Liver (tissue), 9 donors: ENCODE results near the gene POLDIP2. TPM values are rescaled to one million over a fixed set of nuclear protein-coding genes. Genes with fewer than 3 reads are reported as not detected.

Source experiments
- DNase-seq: peaks from one replicate; pipeline ENCODE4 v3.0.0-alpha.2; 2017; ENCODE audit warnings: low spot score
- H3K27ac ChIP-seq, 2 donors: one replicate each; pipeline ENCODE4 v1.7.0; 2013; ENCODE audit warnings: inconsistent platforms in 2 of 2, low read length in 2 of 2, control low read depth in 1 of 2, low read depth in 1 of 2, mild to moderate bottlenecking in 1 of 2
- H3K27me3 ChIP-seq, 4 donors: one replicate each; pipeline versions ENCODE4 v1.6.1 to v1.7.0; 2013; ENCODE audit warnings: low read length in 3 of 4, inconsistent platforms in 1 of 4, mild to moderate bottlenecking in 1 of 4, moderate library complexity in 1 of 4; ENCODE audit not compliant: control insufficient read depth in 4 of 4, insufficient read depth in 4 of 4
- H3K36me3 ChIP-seq, 4 donors: one replicate each; pipeline versions ENCODE4 v1.6.1 to v1.7.0; 2013; ENCODE audit warnings: low read length in 3 of 4, mild to moderate bottlenecking in 3 of 4, low read depth in 1 of 4, moderate library complexity in 1 of 4; ENCODE audit not compliant: control insufficient read depth in 4 of 4, insufficient read depth in 3 of 4
- H3K4me1 ChIP-seq, 4 donors: one replicate each; pipeline versions ENCODE4 v1.6.1 to v1.7.0; 2013; ENCODE audit warnings: low read length in 3 of 4, mild to moderate bottlenecking in 3 of 4, moderate library complexity in 1 of 4; ENCODE audit not compliant: control insufficient read depth in 4 of 4, insufficient read depth in 4 of 4
- H3K4me3 ChIP-seq, 3 donors: one replicate each; pipeline versions ENCODE4 v1.6.1 to v1.7.0; 2013; ENCODE audit warnings: low read length in 3 of 3, control low read depth in 1 of 3, low read depth in 1 of 3, mild to moderate bottlenecking in 1 of 3
- H3K9ac ChIP-seq, 2 donors: one replicate each; pipeline ENCODE4 v1.7.0; 2013; ENCODE audit warnings: low read length in 2 of 2, mild to moderate bottlenecking in 2 of 2, moderate library complexity in 2 of 2, control low read depth in 1 of 2, low read depth in 1 of 2
- H3K9me3 ChIP-seq, 4 donors: one replicate each; pipeline versions ENCODE4 v1.6.1 to v1.7.0; 2013; ENCODE audit warnings: low read length in 3 of 4; ENCODE audit not compliant: control insufficient read depth in 4 of 4
- ATF3 ChIP-seq: IDR thresholded peaks from 2 replicates; pipeline ENCODE4 v1.6.1; 2016; ENCODE audit warnings: antibody characterized with exemption
- EGR1 ChIP-seq, 2 donors: IDR thresholded peaks; 2 replicates each; pipeline ENCODE4 v1.6.1; 2016 to 2018; ENCODE audit warnings: antibody characterized with exemption in 2 of 2, low read depth in 2 of 2
- FOXA2 ChIP-seq: IDR thresholded peaks from 2 replicates; pipeline ENCODE4 v1.6.1; 2016; ENCODE audit warnings: antibody characterized with exemption
- GABPA ChIP-seq, 2 donors: IDR thresholded peaks in 1 of 2; conservative IDR thresholded peaks in 1 of 2; 2 replicates each; pipeline ENCODE4 v1.6.1; 2016; ENCODE audit warnings: antibody characterized with exemption in 2 of 2, mild to moderate bottlenecking in 1 of 2, moderate library complexity in 1 of 2
- HNF4A ChIP-seq, 2 donors: conservative IDR thresholded peaks; 2 replicates each; pipeline ENCODE4 v1.6.1; 2016; ENCODE audit warnings: antibody characterized with exemption in 2 of 2, mild to moderate bottlenecking in 2 of 2
- HNF4G ChIP-seq: IDR thresholded peaks from 2 replicates; pipeline ENCODE4 v1.6.1; 2016; ENCODE audit warnings: antibody characterized with exemption
- JUND ChIP-seq, 2 donors: IDR thresholded peaks; 2 replicates each; pipeline ENCODE4 v1.6.1; 2016; ENCODE audit warnings: antibody characterized with exemption in 2 of 2
- NR2F2 ChIP-seq: IDR thresholded peaks from 2 replicates; pipeline ENCODE4 v1.6.1; 2016; ENCODE audit warnings: antibody characterized with exemption
- RAD21 ChIP-seq, 2 donors: IDR thresholded peaks; 2 replicates each; pipeline ENCODE4 v1.6.1; 2016; ENCODE audit warnings: antibody characterized with exemption in 2 of 2, mild to moderate bottlenecking in 2 of 2
- RXRA ChIP-seq, 2 donors: IDR thresholded peaks; 2 replicates each; pipeline ENCODE4 v1.6.1; 2017 to 2018; ENCODE audit warnings: antibody characterized with exemption in 2 of 2, mild to moderate bottlenecking in 1 of 2
- SP1 ChIP-seq: IDR thresholded peaks from 2 replicates; pipeline ENCODE4 v1.6.1; 2018; ENCODE audit warnings: antibody characterized with exemption, mild to moderate bottlenecking
- TAF1 ChIP-seq: conservative IDR thresholded peaks from 2 replicates; pipeline ENCODE4 v1.6.1; 2016; ENCODE audit warnings: antibody characterized with exemption, mild to moderate bottlenecking
- YY1 ChIP-seq: IDR thresholded peaks from 2 replicates; pipeline ENCODE4 v1.6.1; 2016; ENCODE audit warnings: antibody characterized with exemption, mild to moderate bottlenecking
- WGBS: extraction: QIAGEN DNeasy Blood & Tissue Kit; methylation state at CpG from one replicate; pipeline ENCODE4 v1.1.7; 2013; 5-methylcytosine and 5-hydroxymethylcytosine counted together
- polyA plus RNA-seq, 2 donors: library from polyadenylated mRNA; stranded (reverse) in 1 of 2; unstranded in 1 of 2; fragments of 200-250 nt in 1 of 2; fragments of >200 nt in 1 of 2; fragmentation: Nextera tagmentation in 1 of 2; extraction: Ambion mirVana in 1 of 2; gene quantifications; one replicate each; pipeline versions ENCODE4 v1.2.1 to v1.2.3, GENCODE V29; 2013 to 2015
- total RNA-seq, 2 donors: library from RNA; depleted of rRNA; stranded (reverse); fragments of >200 nt; gene quantifications; one replicate each; pipeline ENCODE4 v1.2.3, GENCODE V29; 2014
- TF ChIP-seq, protein P1 (sequence below): IDR thresholded peaks from 2 replicates; pipeline ENCODE4 v1.6.1; 2016; ENCODE audit warnings: antibody characterized with exemption
- TF ChIP-seq, protein P2 (sequence below): IDR thresholded peaks from 2 replicates; pipeline ENCODE4 v1.6.1; 2016; ENCODE audit warnings: antibody characterized with exemption, mild to moderate bottlenecking
- TF ChIP-seq, protein P3 (sequence below): fragments of 150-350 bp; IDR thresholded peaks from 2 replicates; pipeline ENCODE4 v1.5.1; 2017; ENCODE audit warnings: improper control_type of control experiment, low read depth, low read length; ENCODE audit not compliant: missing input control
- TF ChIP-seq, protein P4 (sequence below): IDR thresholded peaks from 2 replicates; pipeline ENCODE4 v1.6.1; 2016; ENCODE audit warnings: antibody characterized with exemption
- donor health status: healthy.
- donor health status: healthy.
- donor health status: healthy.
- donor health status: healthy.
- donor health status: healthy.

Gene POLDIP2
- total and polyA plus RNA-seq, 4 donors, result 65.5 to 150 (median 104) TPM

DNA sequence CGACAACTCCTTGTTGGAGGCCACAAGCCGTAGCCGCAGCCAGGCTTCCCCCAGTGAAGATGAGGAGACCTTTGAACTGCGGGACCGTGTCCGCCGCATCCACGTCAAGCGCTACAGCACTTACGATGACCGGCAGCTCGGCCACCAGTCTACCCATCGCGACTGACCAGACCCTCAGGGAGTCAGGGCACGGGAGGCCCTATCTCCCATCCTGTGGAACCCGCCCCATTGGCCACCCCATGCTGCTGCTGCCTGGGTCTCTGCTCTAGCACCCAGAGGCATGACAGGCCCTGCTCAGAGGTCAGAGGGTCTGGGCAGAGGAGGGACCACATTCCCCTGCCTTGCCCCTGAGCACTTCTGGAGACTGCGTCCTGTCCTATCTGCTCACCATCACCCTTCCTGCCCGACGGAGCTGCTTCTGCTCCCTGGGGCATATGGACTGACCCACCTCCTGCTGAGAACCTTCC is 12.9 kb downstream of the POLDIP2 start:
- H3K4me3 ChIP-seq, result no peak overlapping the region
- H3K36me3 ChIP-seq, result peaks cover 13 to 58% (median 42%) of the 10 kb centered on the region in 4 donors
- no peaks in the 10 kb centered on the region for H3K27me3 ChIP-seq
- H3K4me1 ChIP-seq, result peaks cover 23 to 69% (median 56%) of the 10 kb centered on the region in 4 donors
- TF ChIP-seq SP1 (no peak), EGR1 (IDR thresholded peaks at IDR 0.05; ENCODE audit: low read depth in 2 of 2) (no peak), RXRA (IDR thresholded peaks at IDR 0.05) (no peak), TAF1 (no peak), GABPA (IDR thresholded peaks at IDR 0.05 in 1 of 2, conservative IDR thresholded peaks at IDR 0.05 in 1 of 2) (no peak), JUND (IDR thresholded peaks at IDR 0.05) (no peak), NR2F2 (no peak), HNF4G (no peak), YY1 (no peak), ATF3 (no peak), HNF4A (conservative IDR thresholded peaks at IDR 0.05) (no peak), RAD21 (IDR thresholded peaks at IDR 0.05) (no peak), FOXA2 (no peak)
- TF ChIP-seq, protein P1, sequence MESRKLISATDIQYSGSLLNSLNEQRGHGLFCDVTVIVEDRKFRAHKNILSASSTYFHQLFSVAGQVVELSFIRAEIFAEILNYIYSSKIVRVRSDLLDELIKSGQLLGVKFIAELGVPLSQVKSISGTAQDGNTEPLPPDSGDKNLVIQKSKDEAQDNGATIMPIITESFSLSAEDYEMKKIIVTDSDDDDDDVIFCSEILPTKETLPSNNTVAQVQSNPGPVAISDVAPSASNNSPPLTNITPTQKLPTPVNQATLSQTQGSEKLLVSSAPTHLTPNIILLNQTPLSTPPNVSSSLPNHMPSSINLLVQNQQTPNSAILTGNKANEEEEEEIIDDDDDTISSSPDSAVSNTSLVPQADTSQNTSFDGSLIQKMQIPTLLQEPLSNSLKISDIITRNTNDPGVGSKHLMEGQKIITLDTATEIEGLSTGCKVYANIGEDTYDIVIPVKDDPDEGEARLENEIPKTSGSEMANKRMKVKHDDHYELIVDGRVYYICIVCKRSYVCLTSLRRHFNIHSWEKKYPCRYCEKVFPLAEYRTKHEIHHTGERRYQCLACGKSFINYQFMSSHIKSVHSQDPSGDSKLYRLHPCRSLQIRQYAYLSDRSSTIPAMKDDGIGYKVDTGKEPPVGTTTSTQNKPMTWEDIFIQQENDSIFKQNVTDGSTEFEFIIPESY, result no peak
- TF ChIP-seq, protein P2, sequence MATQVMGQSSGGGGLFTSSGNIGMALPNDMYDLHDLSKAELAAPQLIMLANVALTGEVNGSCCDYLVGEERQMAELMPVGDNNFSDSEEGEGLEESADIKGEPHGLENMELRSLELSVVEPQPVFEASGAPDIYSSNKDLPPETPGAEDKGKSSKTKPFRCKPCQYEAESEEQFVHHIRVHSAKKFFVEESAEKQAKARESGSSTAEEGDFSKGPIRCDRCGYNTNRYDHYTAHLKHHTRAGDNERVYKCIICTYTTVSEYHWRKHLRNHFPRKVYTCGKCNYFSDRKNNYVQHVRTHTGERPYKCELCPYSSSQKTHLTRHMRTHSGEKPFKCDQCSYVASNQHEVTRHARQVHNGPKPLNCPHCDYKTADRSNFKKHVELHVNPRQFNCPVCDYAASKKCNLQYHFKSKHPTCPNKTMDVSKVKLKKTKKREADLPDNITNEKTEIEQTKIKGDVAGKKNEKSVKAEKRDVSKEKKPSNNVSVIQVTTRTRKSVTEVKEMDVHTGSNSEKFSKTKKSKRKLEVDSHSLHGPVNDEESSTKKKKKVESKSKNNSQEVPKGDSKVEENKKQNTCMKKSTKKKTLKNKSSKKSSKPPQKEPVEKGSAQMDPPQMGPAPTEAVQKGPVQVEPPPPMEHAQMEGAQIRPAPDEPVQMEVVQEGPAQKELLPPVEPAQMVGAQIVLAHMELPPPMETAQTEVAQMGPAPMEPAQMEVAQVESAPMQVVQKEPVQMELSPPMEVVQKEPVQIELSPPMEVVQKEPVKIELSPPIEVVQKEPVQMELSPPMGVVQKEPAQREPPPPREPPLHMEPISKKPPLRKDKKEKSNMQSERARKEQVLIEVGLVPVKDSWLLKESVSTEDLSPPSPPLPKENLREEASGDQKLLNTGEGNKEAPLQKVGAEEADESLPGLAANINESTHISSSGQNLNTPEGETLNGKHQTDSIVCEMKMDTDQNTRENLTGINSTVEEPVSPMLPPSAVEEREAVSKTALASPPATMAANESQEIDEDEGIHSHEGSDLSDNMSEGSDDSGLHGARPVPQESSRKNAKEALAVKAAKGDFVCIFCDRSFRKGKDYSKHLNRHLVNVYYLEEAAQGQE, result no peak
- TF ChIP-seq, protein P3, sequence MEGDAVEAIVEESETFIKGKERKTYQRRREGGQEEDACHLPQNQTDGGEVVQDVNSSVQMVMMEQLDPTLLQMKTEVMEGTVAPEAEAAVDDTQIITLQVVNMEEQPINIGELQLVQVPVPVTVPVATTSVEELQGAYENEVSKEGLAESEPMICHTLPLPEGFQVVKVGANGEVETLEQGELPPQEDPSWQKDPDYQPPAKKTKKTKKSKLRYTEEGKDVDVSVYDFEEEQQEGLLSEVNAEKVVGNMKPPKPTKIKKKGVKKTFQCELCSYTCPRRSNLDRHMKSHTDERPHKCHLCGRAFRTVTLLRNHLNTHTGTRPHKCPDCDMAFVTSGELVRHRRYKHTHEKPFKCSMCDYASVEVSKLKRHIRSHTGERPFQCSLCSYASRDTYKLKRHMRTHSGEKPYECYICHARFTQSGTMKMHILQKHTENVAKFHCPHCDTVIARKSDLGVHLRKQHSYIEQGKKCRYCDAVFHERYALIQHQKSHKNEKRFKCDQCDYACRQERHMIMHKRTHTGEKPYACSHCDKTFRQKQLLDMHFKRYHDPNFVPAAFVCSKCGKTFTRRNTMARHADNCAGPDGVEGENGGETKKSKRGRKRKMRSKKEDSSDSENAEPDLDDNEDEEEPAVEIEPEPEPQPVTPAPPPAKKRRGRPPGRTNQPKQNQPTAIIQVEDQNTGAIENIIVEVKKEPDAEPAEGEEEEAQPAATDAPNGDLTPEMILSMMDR, result no peak
- H3K9ac ChIP-seq, result no peak overlapping the region
- H3K9me3 ChIP-seq, result no peaks in the 10 kb centered on the region
- WGBS, result 95% methylated on average over 19 of the region's 19 CpGs
- DNase-seq, result no peak
- H3K27ac ChIP-seq, result peak overlapping the region; percentile 56 to 89

GRCh38 chr17:28344011-28344410 is 13.3 kb downstream of the POLDIP2 start:
- H3K4me3 ChIP-seq, result no peak overlapping the region
- H3K9ac ChIP-seq, result no peak overlapping the region
- WGBS, result 95% methylated on average over 9 of the region's 9 CpGs
- TF ChIP-seq, protein P1, result no peak
- TF ChIP-seq JUND (IDR thresholded peaks at IDR 0.05), result no peak
- TF ChIP-seq, protein P2, result no peak
- TF ChIP-seq YY1, result no peak
- no peak for TF ChIP-seq HNF4A (conservative IDR thresholded peaks at IDR 0.05)
- TF ChIP-seq FOXA2, result no peak
- TF ChIP-seq, protein P4, sequence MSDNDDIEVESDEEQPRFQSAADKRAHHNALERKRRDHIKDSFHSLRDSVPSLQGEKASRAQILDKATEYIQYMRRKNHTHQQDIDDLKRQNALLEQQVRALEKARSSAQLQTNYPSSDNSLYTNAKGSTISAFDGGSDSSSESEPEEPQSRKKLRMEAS, result no peak
- H3K4me1 ChIP-seq, result peaks cover 23 to 64% (median 52%) of the 10 kb centered on the region in 4 donors
- no peak for DNase-seq
- H3K27me3 ChIP-seq, result no peaks in the 10 kb centered on the region
- H3K27ac ChIP-seq, result peak overlapping the region; percentile 56 to 89
- H3K9me3 ChIP-seq, result no peaks in the 10 kb centered on the region
- H3K36me3 ChIP-seq, result peaks cover 15 to 59% (median 42%) of the 10 kb centered on the region in 4 donors
